ENCODE data around the gene TH.

DNA sequence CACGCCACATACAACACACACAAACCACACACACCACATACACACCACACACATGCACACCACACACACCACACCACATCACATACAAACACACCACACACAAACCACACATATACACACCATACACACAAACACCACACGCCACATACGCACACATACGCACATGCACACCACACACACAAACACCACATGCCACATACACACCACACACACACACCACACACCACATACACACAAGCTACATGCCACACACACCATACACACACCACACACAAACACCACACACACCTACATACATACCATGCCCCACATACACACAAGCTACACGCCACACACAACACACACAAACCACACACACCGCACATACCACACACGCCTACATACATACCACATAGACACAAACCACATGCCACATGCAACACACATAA, 15.7 kb upstream of the TH start:
- TF ChIP-seq, protein P1, sequence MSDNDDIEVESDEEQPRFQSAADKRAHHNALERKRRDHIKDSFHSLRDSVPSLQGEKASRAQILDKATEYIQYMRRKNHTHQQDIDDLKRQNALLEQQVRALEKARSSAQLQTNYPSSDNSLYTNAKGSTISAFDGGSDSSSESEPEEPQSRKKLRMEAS (IDR thresholded peaks at IDR 0.05; ENCODE audit: low read depth): no peak
- TF ChIP-seq, protein P2, sequence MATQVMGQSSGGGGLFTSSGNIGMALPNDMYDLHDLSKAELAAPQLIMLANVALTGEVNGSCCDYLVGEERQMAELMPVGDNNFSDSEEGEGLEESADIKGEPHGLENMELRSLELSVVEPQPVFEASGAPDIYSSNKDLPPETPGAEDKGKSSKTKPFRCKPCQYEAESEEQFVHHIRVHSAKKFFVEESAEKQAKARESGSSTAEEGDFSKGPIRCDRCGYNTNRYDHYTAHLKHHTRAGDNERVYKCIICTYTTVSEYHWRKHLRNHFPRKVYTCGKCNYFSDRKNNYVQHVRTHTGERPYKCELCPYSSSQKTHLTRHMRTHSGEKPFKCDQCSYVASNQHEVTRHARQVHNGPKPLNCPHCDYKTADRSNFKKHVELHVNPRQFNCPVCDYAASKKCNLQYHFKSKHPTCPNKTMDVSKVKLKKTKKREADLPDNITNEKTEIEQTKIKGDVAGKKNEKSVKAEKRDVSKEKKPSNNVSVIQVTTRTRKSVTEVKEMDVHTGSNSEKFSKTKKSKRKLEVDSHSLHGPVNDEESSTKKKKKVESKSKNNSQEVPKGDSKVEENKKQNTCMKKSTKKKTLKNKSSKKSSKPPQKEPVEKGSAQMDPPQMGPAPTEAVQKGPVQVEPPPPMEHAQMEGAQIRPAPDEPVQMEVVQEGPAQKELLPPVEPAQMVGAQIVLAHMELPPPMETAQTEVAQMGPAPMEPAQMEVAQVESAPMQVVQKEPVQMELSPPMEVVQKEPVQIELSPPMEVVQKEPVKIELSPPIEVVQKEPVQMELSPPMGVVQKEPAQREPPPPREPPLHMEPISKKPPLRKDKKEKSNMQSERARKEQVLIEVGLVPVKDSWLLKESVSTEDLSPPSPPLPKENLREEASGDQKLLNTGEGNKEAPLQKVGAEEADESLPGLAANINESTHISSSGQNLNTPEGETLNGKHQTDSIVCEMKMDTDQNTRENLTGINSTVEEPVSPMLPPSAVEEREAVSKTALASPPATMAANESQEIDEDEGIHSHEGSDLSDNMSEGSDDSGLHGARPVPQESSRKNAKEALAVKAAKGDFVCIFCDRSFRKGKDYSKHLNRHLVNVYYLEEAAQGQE (IDR thresholded peaks at IDR 0.05; ENCODE audit: low read depth, low read length): no peak
